ENCODE data around the gene SIAH1. TPM values are rescaled to one million over a fixed set of nuclear protein-coding genes. Genes with fewer than 3 reads are reported as not detected.
"Not testable (repeated sequence)": the region's sequence is repeated elsewhere in the genome, so short reads cannot be mapped to it uniquely, and the experiment has no call there.

The SIAH1 gene
- polyA plus RNA-seq, 4 donors, result 46.7 to 57.2 (median 49.2) TPM

- no peak for DNase-seq (ENCODE audit: low read depth in 4 of 4, low spot score in 3 of 4)
These were observed 17.7 kb downstream of the SIAH1 start for GRCh38 chr16:48367441-48368049.

DNA sequence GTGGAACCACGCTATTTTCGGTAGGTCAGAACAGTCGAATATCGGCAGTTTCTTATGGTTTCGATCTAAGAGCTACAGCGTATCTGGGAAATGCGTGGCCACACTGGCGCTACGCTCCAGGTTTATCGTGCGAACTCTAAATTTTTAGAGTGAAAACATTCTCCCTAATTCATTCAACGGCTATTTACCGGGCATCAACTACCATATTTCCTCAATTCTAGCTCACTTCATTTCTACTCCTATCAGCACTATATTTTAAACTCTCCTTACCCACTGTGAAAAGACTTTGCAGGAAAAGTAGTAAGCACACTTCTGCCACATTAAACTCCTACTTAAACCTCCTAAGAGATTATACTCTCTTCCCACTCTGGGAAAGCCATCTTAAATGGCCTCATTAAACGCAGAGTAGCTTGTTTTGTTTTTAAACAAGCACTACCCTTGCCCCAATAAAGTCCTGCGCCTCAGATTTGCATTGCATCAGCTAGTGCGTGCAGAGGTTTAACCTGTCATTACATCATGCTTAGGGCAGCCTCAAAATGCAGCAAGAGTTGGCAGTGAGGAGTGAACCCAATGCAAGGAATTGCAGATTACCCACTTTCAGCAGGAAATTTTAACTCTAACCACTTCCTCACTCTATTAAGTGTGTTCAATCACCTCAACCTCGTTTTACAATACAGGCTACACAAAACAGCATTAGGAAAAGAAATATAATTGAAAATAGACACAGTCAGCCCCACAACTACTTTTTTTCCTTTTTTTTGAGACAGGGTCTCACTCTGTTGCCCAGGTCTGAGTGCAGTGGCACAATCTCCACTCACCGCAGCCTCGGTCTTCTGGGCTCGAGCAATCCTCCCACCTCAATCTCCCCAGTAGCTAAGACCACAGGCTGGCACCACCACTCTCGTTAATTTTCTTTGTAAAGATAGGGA lies 18.8 kb downstream of the SIAH1 start:
- DNase-seq (ENCODE audit: low read depth in 4 of 4, low spot score in 3 of 4), result no peak

DNA sequence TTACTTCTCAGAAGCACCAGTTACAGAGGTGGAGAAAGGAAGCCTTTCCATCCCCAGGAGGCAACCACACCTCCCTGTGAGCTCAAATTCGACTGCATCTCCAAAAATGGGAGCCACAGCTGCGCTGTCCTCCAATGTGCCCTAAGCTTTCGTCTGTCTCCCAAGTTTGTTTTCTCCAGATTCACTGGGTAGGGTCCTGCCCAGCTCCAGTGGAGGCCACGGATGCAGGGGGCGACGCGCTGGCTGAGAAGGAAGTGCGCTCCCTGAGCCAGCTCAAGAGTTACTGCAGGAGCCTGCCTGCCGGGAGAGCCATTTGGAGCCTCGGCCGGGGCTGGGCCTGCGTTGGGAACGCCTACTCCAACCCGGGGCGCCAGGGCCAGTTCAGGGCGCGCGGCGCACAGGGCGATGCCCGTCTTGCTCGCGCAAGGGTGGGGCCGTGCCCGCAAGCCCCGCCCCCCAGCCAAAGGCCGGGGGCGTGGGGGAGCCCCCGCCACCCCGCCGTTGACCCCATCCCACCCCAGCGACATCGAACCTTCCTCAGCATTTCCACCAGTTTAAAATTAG lies 19.5 kb downstream of the SIAH1 start:
- DNase-seq (ENCODE audit: low read depth in 4 of 4, low spot score in 3 of 4), result peak in 3 of 4 donors; percentile 63 to 68 (median 65)

GRCh38 chr16:48365025-48365600 lies 20.1 kb downstream of the SIAH1 start:
- DNase-seq (ENCODE audit: low read depth in 4 of 4, low spot score in 3 of 4), result no peak

- no peak for DNase-seq (ENCODE audit: low read depth in 4 of 4, low spot score in 3 of 4)
These were observed 23.6 kb downstream of the SIAH1 start for GRCh38 chr16:48361540-48362144.

DNA sequence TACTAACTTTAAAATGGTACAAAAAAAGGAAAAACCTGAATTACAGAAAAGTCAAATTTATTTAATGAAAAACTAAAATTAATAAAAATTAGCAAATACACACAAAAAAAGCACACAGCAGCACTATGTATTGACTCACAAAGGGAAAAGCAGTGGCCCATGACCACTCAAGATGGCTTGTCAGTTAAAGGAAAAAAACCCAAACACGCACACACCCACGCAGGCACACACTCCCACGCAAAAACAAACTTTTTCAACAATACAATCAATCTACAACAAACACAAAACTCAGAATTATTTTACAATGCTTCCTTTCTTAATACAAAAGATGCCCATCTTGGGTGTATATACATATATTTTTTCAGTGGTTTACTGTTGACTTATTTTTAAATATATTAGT lies 24.2 kb downstream of the SIAH1 start:
- DNase-seq (ENCODE audit: low read depth in 4 of 4, low spot score in 3 of 4), result no peak

DNA sequence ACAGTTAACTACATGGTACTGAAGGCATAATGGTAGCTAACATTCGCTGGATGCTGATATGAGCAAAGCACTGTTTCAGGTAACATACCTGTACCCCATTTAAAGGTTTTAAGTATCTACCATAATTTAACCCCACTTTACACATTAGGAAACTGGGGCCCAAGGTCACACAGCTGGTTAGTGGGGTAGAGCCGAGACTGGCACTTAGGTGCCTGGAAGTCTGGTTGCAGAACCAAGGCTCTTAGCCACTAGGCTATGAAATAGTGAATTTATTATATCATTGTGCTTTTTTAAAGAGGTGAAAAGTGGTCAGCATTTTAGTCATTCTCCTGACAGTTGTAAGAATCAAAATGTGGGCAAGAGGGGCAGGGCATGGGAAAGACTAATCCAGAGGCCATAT lies 25.2 kb downstream of the SIAH1 start:
- DNase-seq (ENCODE audit: low read depth in 4 of 4, low spot score in 3 of 4), result no peak

GRCh38 chr16:48358419-48358818 lies 26.8 kb downstream of the SIAH1 start:
- DNase-seq (ENCODE audit: low read depth in 4 of 4, low spot score in 3 of 4), result no peak

- no peak for DNase-seq (ENCODE audit: low read depth in 4 of 4, low spot score in 3 of 4)
These were observed 28.4 kb downstream of the SIAH1 start for GRCh38 chr16:48356633-48357376.

- DNase-seq (ENCODE audit: low read depth in 4 of 4, low spot score in 3 of 4), result no peak
These were observed 30.0 kb downstream of the SIAH1 start for GRCh38 chr16:48354877-48355855.

- DNase-seq (ENCODE audit: low read depth in 4 of 4, low spot score in 3 of 4), result not testable (repeated sequence)
These were observed 30.8 kb downstream of the SIAH1 start for GRCh38 chr16:48354385-48354784.

- DNase-seq (ENCODE audit: low read depth in 4 of 4, low spot score in 3 of 4), result no peak
These were observed 31.5 kb downstream of the SIAH1 start for GRCh38 chr16:48353565-48354163.

GRCh38 chr16:48352648-48353390 lies 32.4 kb downstream of the SIAH1 start:
- no peak for DNase-seq (ENCODE audit: low read depth in 4 of 4, low spot score in 3 of 4)

DNA sequence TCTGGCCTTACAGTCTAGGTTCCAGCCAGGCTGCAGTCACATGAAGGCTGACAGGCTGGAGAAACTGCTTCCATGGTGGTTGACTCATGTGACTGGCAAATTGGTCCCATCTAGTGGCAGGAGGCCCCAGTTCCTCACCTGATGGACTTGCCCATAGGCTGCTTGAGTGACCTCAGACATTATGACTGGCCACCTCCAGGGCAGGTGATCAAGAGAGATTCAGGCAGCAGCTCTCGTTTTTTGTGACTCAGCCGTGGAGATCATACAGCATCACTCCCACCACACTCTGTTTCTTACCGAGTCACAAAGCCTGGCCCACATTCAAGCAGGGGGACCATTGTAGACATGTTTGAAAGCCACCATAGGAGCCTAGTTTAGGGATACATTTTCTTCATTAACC lies 34.5 kb downstream of the SIAH1 start:
- DNase-seq (ENCODE audit: low read depth in 4 of 4, low spot score in 3 of 4), result no peak

GRCh38 chr16:48347980-48348379 lies 37.2 kb downstream of the SIAH1 start:
- DNase-seq (ENCODE audit: low read depth in 4 of 4, low spot score in 3 of 4), result peak in 1 of 4 donors; percentile 29

- DNase-seq (ENCODE audit: low read depth in 4 of 4, low spot score in 3 of 4), result no peak
These were observed 37.9 kb downstream of the SIAH1 start for GRCh38 chr16:48347191-48347865.

GRCh38 chr16:48342591-48342990 lies 42.6 kb downstream of the SIAH1 start:
- no peak for DNase-seq (ENCODE audit: low read depth in 4 of 4, low spot score in 3 of 4)
